Measurements from ENCODE around the gene NR2E1.

DNA sequence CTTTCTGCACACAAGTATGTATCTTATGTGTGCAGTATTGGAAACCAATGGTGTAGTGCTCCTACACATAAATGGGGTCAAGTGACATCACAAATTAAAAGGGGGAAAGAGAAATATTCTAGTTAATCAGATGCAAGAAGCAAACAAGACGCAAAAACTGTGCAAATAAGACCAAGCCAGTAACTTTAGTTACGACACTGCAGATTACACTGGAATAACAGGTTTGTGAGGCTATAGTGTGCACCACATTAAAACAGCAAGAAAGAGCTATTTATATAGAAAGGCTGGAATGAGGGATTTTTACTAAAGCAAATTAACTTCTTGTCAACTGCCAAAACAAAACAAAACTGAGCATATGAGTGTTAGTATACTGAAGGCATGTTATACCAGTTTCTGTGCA is 45.8 kb downstream of the NR2E1 start:
- TF ChIP-seq CTCF (IDR thresholded peaks at IDR 0.05; ENCODE audit: insufficient read depth, low read depth, low read length) (no peak), EZH2 (IDR thresholded peaks at IDR 0.05; ENCODE audit: insufficient read depth, low read length) (no peak)
